HepG2 (cell line): Measurements from ENCODE around the gene ACER3. TPM values are rescaled to one million over a fixed set of nuclear protein-coding genes. Genes with fewer than 3 reads are reported as not detected.

Experiments
- ATAC-seq: fragments of 200-7000 bp; cut with Tn5 transposase; 3 replicates; pipeline ENCODE4 v1.9.1; 2020; ENCODE audit warnings: mild to moderate bottlenecking, moderate library complexity
- BruUV-seq: library from RNA; stranded (reverse); fragments of 400-500 nt; replicated peaks from 2 replicates; lab custom pipeline; 2021; lab: Mats Ljungman, UMichigan
- CTCF ChIA-PET: fragments of 300-600 bp; formaldehyde crosslinking; extraction: SDS; loops from one replicate; lab custom pipeline; 2021; ENCODE audit warnings: low total read pairs, inconsistent platforms, low intra/inter-chr PET ratio; lab: Yijun Ruan, JAX
- POLR2A ChIA-PET: fragments of 350-600 bp; sonication (Branson Sonifier 250); formaldehyde crosslinking; loops from one replicate; lab custom pipeline; 2020; ENCODE audit warnings: antibody characterized with exemption, inconsistent platforms; lab: Yijun Ruan, JAX
- DNase-seq: peaks from one replicate; pipeline ENCODE4 v3.0.0-alpha.2; 2015; ENCODE audit warnings: low spot score
- FAIRE-seq: peaks from 3 replicates; lab custom pipeline; 2011; peaks lifted over from hg19 to GRCh38; lab: Jason Lieb, UNC
- H2AFZ ChIP-seq: one replicate; pipeline ENCODE4 v1.6.1; 2011; ENCODE audit warnings: low read length, inconsistent platforms
- H3K27ac ChIP-seq: fragments of 300-600 bp; 3 replicates; pipeline ENCODE4 v1.8.0; 2011; ENCODE audit warnings: mixed run types, mild to moderate bottlenecking, mixed read lengths, low read length, inconsistent platforms; ENCODE audit not compliant: insufficient read depth; ENCODE audit errors: extremely low read length
- H3K27me3 ChIP-seq, 2 experiments: fragments of 200-600 bp in 1 of 2; 2 replicates in 1 of 2; 3 replicates in 1 of 2; pipeline versions ENCODE4 v1.6.0 to v1.8.0; 2011; ENCODE audit warnings: low read length in 2 of 2, mild to moderate bottlenecking in 2 of 2, moderate library complexity in 2 of 2, inconsistent platforms in 1 of 2; ENCODE audit not compliant: insufficient read depth in 2 of 2, control insufficient read depth in 1 of 2
- H3K36me3 ChIP-seq, 2 experiments: fragments of 200-600 bp in 1 of 2; replicated peaks in 1 of 2; 2 replicates in 1 of 2; 3 replicates in 1 of 2; pipeline versions ENCODE4 v1.5.1 to v1.8.0; 2011; ENCODE audit warnings: low read length in 2 of 2, inconsistent platforms in 1 of 2; ENCODE audit not compliant: insufficient read depth in 2 of 2, control insufficient read depth in 1 of 2
- H3K4me1 ChIP-seq: 2 replicates; pipeline ENCODE4 v1.5.1; 2012; ENCODE audit warnings: low read length, inconsistent platforms; ENCODE audit not compliant: insufficient read depth
- H3K4me2 ChIP-seq: 2 replicates; pipeline ENCODE4 v1.6.0; 2011; ENCODE audit warnings: low read depth, low read length, inconsistent platforms
- H3K4me3 ChIP-seq, 3 experiments: fragments of 200-600 bp in 1 of 3; sonication (generic), shearing (Covaris generic) in 1 of 3; replicated peaks in 1 of 3; 2 replicates each; pipeline ENCODE4 v1.5.1; 2011 to 2016; ENCODE audit warnings: low read length in 3 of 3, inconsistent platforms in 2 of 3, low read depth in 2 of 3, mild to moderate bottlenecking in 2 of 3, control low read depth in 1 of 3, mixed read lengths in 1 of 3; ENCODE audit not compliant: insufficient read depth in 1 of 3
- H3K79me2 ChIP-seq: one replicate; pipeline ENCODE4 v1.6.1; 2011; ENCODE audit warnings: low read length, inconsistent platforms; ENCODE audit not compliant: insufficient read depth
- H3K9ac ChIP-seq: 2 replicates; pipeline ENCODE4 v1.6.0; 2011; ENCODE audit warnings: mild to moderate bottlenecking, low read depth, low read length, inconsistent platforms; ENCODE audit not compliant: insufficient read depth
- H3K9me3 ChIP-seq: 2 replicates; pipeline ENCODE4 v1.5.1; 2012; ENCODE audit warnings: mild to moderate bottlenecking, low read length
- H4K20me1 ChIP-seq: 2 replicates; pipeline ENCODE4 v1.6.0; 2011; ENCODE audit warnings: inconsistent platforms, mild to moderate bottlenecking, low read length, moderate library complexity; ENCODE audit not compliant: insufficient read depth
- BCL6 ChIP-seq: IDR thresholded peaks from 2 replicates; pipeline ENCODE4 v1.6.1; 2016; ENCODE audit warnings: missing genetic modification reagents, missing compliant biosample characterization
- HOXA5 ChIP-seq: sonication (generic); formaldehyde crosslinking; IDR thresholded peaks from 2 replicates; pipeline ENCODE4 v1.4.0; 2020; ENCODE audit warnings: missing genetic modification reagents
- KMT2B ChIP-seq: IDR thresholded peaks from 2 replicates; pipeline ENCODE4 v1.6.1; 2016; ENCODE audit warnings: missing genetic modification reagents, missing compliant biosample characterization
- MIER2 ChIP-seq: IDR thresholded peaks from 2 replicates; pipeline ENCODE4 v1.6.1; 2016; ENCODE audit warnings: missing biosample characterization, missing genetic modification reagents
- SKI ChIP-seq: fragments of 450-650 bp; IDR thresholded peaks from one replicate; pipeline ENCODE4 v1.6.1; 2018; ENCODE audit warnings: mild to moderate bottlenecking; ENCODE audit not compliant: partially characterized antibody
- SMARCE1 ChIP-seq: fragments of 450-650 bp; IDR thresholded peaks from 2 replicates; pipeline ENCODE4 v1.6.1; 2017; ENCODE audit warnings: borderline replicate concordance
- THAP11 ChIP-seq: IDR thresholded peaks from 2 replicates; pipeline ENCODE4 v1.6.1; 2016; ENCODE audit warnings: missing biosample characterization, missing genetic modification reagents
- ZFP90 ChIP-seq: sonication (generic); formaldehyde crosslinking; IDR thresholded peaks from 2 replicates; pipeline ENCODE4 v1.8.0; 2022; ENCODE audit warnings: missing genetic modification reagents, mild to moderate bottlenecking, inconsistent platforms, borderline replicate concordance
- ZNF263 ChIP-seq: sonication (generic); formaldehyde crosslinking; IDR thresholded peaks from 2 replicates; pipeline ENCODE4 v1.4.0; 2020; ENCODE audit warnings: missing genetic modification reagents
- ZNF563 ChIP-seq: sonication (generic); formaldehyde crosslinking; IDR thresholded peaks from 2 replicates; pipeline ENCODE4 v1.8.0; 2022; ENCODE audit warnings: mild to moderate bottlenecking, moderate library complexity, missing genetic modification reagents
- ZNF639 ChIP-seq: conservative IDR thresholded peaks from 2 replicates; pipeline ENCODE4 v1.6.1; 2018; ENCODE audit warnings: missing genetic modification reagents
- WGBS: methylation state at CpG from one replicate; pipeline ENCODE4 v1.1.6; 2017; ENCODE audit warnings: low lambda C conversion rate; 5-methylcytosine and 5-hydroxymethylcytosine counted together
- in situ Hi-C: cut with HindIII; loops from 2 replicates; pipeline ENCODE4 v1.10.0; 2017; ENCODE audit warnings: low pct_unique_long_range_greater_than_20kb; ENCODE audit not compliant: extremely low pct_ligation_motif_present
- intact Hi-C: fragments of 100-400 bp; cut with micrococcal nuclease; formaldehyde crosslinking; loops from one replicate; pipeline ENCODE4 v1.10.0; 2022; ENCODE audit not compliant: unreplicated experiment
- polyA plus RNA-seq, 8 experiments: library from polyadenylated mRNA; depleted of rRNA in 3 of 8; stranded (reverse) in 7 of 8; unstranded in 1 of 8; fragments of >200 nt; fragmentation: Illumina TruSeq in 4 of 8; extraction: Trizol in 4 of 8; gene quantifications; 2 replicates each; pipeline versions ENCODE4 v1.2.1 to v1.2.3, GENCODE V29; 2011 to 2016; ENCODE audit warnings: low read depth in 4 of 8, missing spikeins in 1 of 8, mixed read lengths in 1 of 8; ENCODE audit not compliant: insufficient read depth in 1 of 8
- total RNA-seq, 5 experiments: library from RNA; depleted of rRNA; stranded (reverse); fragments of >200 nt; fragmentation: Illumina TruSeq; extraction: Trizol; gene quantifications; 2 replicates each; pipeline ENCODE4 v1.2.3, GENCODE V29; 2016; ENCODE audit warnings: low read depth in 1 of 5
- TF ChIP-seq, protein P1 (sequence below): sonication (generic); formaldehyde crosslinking; IDR thresholded peaks from 2 replicates; pipeline ENCODE4 v1.4.0; 2020; ENCODE audit warnings: missing genetic modification reagents, borderline replicate concordance

ACER3 gene
- total and polyA plus RNA-seq, 2 of the 13 experiments (the other 11 are each of a cell fraction or from before 2014, with no cell fraction given), result 6.0 to 9.8 TPM

DNA sequence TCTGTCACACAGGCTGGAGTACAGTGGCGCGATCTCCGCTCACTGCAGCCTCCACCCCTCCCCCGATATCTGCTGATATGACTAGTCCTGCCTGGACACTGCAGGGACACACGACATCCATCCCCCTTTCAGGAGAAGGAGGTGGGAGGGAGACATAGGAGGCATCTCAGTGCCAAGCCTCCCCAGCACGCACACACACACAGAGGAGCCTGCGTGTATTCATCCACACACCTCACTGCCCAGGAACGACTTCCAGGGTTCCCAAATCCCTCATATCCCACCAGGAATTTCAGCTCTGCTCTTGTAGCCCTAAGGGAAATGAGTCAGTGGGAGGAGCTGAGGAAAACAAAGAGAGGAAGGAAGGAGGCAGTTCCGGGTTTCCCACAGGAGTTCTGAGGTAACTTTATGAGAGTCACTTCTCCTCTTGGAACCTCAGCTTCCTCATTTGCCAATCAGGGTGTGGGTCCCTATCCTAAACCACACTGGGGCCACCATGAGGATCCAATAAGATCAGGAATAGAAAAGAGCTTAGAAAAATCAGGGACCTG is 37.2 kb upstream of the ACER3 start (continued):
- TF ChIP-seq, protein P1, sequence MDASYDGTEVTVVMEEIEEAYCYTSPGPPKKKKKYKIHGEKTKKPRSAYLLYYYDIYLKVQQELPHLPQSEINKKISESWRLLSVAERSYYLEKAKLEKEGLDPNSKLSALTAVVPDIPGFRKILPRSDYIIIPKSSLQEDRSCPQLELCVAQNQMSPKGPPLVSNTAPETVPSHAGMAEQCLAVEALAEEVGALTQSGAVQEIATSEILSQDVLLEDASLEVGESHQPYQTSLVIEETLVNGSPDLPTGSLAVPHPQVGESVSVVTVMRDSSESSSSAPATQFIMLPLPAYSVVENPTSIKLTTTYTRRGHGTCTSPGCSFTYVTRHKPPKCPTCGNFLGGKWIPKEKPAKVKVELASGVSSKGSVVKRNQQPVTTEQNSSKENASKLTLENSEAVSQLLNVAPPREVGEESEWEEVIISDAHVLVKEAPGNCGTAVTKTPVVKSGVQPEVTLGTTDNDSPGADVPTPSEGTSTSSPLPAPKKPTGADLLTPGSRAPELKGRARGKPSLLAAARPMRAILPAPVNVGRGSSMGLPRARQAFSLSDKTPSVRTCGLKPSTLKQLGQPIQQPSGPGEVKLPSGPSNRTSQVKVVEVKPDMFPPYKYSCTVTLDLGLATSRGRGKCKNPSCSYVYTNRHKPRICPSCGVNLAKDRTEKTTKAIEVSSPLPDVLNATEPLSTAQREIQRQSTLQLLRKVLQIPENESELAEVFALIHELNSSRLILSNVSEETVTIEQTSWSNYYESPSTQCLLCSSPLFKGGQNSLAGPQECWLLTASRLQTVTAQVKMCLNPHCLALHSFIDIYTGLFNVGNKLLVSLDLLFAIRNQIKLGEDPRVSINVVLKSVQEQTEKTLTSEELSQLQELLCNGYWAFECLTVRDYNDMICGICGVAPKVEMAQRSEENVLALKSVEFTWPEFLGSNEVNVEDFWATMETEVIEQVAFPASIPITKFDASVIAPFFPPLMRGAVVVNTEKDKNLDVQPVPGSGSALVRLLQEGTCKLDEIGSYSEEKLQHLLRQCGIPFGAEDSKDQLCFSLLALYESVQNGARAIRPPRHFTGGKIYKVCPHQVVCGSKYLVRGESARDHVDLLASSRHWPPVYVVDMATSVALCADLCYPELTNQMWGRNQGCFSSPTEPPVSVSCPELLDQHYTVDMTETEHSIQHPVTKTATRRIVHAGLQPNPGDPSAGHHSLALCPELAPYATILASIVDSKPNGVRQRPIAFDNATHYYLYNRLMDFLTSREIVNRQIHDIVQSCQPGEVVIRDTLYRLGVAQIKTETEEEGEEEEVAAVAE (CRISPR knock-in tag), result no peak

DNA sequence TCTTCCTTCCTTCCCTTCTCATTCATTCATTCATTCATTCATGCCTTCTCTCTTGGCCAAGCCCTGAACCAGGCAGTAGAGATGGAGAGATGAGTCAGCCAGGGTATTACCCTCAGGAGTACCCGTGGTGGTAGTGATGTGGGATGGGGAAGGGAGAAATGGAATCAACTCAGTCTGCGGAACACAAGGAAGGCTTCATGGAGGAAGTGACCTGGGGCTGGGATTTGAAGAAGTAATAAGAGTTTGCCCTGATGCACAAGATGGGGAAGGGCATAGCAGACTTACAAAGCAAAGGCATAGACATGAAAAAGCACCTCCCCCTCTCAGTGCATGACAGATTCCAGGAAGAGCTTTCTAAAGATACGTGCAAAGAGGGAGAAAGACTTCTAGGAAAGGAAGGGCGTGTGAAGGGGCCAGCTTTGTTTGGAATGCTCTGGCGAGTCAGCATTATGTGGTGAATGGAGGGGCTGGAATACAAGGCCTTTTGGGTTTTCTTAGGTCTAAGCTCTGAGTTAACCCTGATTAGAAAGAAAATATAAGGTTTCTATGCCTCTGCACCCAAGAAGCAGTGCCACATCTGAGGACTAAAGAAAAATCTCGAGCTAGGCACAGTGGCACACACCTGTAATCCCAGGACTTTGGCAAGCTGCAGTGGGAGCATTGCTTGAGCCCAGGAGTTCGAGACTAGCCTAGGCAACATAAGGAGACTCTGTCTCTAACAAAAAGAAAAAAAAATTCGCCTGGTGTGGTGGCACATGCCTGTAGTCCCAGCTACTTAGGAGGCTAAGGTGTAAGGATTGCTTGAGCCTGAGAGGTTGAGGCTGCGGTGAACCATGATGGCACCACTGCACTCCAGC is 36.4 kb upstream of the ACER3 start:
- POLR2A ChIA-PET, result no interaction called here
- no peak for FAIRE-seq

More for the DNA sequence above, 36.4 kb upstream of the ACER3 start:
- DNase-seq (no peak), ATAC-seq (no peak)
- Histone ChIP-seq H3K27me3 (peaks cover 0 to 2% of the 10 kb centered on the region in 2 experiments; a peak in 2 of 5 replicates), H3K36me3 (no peaks in the 10 kb centered on the region), H3K4me2 (no peak overlapping the region), H3K9me3 (no peaks in the 10 kb centered on the region), H3K79me2 (no peaks in the 10 kb centered on the region), H3K4me3 (no peak overlapping the region), H3K9ac (no peak overlapping the region), H4K20me1 (no peaks in the 10 kb centered on the region; the same call in 1 of the 2 replicates), H3K4me1 (no peaks in the 10 kb centered on the region), H2AFZ (no peak overlapping the region), H3K27ac (no peak overlapping the region)
- TF ChIP-seq ZNF639 (CRISPR knock-in tag) (no peak), HOXA5 (CRISPR knock-in tag) (no peak), SKI (no peak), ZNF263 (no peak), BCL6 (CRISPR knock-in tag) (peak; percentile 63), THAP11 (CRISPR knock-in tag) (no peak), SMARCE1 (no peak), KMT2B (no peak), ZNF563 (no peak), ZFP90 (peak; percentile 31; the same call in 1 of the 2 replicates), MIER2 (CRISPR knock-in tag) (no peak)
- CTCF ChIA-PET, result no interaction called here
- in situ Hi-C loops, result no loop called here
- 15% methylated on average over 9 of the region's 9 CpGs for WGBS
- intact Hi-C loops, result no loop called here
- no TSS peak for BruUV-seq
